Gastrocnemius medialis (tissue), 4 donors: ENCODE data around the gene CLP1.

Source experiments
- CTCF ChIP-seq, 5 experiments: fragments of 450-650 bp in 3 of 5; fragments of 200-600 bp in 2 of 5; sonication (generic) in 2 of 5; IDR thresholded peaks in 4 of 5; conservative IDR thresholded peaks in 1 of 5; 1 replicate in 4 of 5; 2 replicates in 1 of 5; pipeline ENCODE4 v1.5.1; 2016 to 2019; ENCODE audit warnings: antibody characterized with exemption in 5 of 5, mild to moderate bottlenecking in 3 of 5, moderate library complexity in 3 of 5
- POLR2A ChIP-seq, 2 donors: fragments of 450-650 bp; IDR thresholded peaks; one replicate each; pipeline ENCODE4 v1.6.1; 2017; ENCODE audit warnings: antibody characterized with exemption in 2 of 2, mild to moderate bottlenecking in 2 of 2, moderate library complexity in 2 of 2

- TF ChIP-seq POLR2A (IDR thresholded peaks at IDR 0.05) (peak; percentile 64 to 80), CTCF (IDR thresholded peaks at IDR 0.05 in 4 of 5, conservative IDR thresholded peaks at IDR 0.05 in 1 of 5) (no peak)
These were observed at the start of gene CLP1 for GRCh38 chr11:57657194-57658022.
